ENCODE measurements around the gene CDK3.
"Not testable (repeated sequence)": the region's sequence is repeated elsewhere in the genome, so short reads cannot be mapped to it uniquely, and the experiment has no call there.

CDK3 gene

DNA sequence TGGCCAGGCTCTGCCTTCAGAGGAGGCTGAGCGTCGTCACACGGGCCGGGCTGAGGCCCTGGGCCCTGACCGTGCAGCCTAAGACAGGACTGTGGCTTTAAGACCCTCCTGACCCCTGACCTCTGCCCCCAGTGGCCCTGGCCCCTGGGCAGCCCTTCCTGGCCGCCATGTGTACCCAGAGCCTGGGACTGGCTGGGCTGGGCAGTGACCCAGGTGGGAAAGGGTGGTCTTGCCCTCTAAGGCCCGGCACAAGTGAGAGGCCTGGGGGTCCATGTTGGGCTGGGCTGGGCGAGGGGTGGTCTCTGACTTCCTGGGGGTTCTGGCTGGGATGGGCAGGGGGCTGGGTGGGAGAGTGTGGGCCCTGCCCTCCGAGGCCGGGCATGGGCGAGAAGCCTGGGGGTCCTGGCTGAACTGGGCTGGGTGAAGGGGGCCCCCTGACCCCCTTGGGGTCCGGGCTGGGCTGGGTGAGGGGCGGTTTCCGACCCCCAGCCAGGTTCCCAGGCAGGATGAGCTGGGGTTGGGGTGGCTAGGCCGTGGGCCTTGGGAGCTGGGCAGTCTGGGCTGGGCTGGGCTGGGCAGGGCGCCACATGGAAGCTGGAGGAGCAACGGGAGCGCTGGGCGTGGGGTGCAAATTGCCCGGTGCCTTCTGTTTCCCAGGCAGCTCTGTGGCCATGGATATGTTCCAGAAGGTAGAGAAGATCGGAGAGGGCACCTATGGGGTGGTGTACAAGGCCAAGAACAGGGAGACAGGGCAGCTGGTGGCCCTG, at the start of gene CDK3:
TSS of gene CDK3 (plus strand) at position 101 of the 767 bp plus-strand sequence. CDS start at position 672, 571 bp downstream.
- H3K9me3 Mint-ChIP-seq = no peaks in the 10 kb centered on the region
- no peaks in the 10 kb centered on the region for H3K27me3 Mint-ChIP-seq
- H3K4me1 Mint-ChIP-seq = peaks cover 16% of the 10 kb centered on the region
- H3K4me3 Mint-ChIP-seq = no peak within 1 kb of the TSS
- no peak for DNase-seq
- CTCF ChIA-PET = interaction anchor here (0.7 to 8.5 kb wide), 15 partner anchors 9 to 298 kb away, joined by 3 to 87 read pairs (median 4); partner anchors contain the start of gene MRPL38
- H3K36me3 Mint-ChIP-seq = no peaks in the 10 kb centered on the region
- no peak within 1 kb of the TSS for H3K27ac Mint-ChIP-seq

GRCh38 chr17:75950855-75951554, 49.6 kb upstream of the CDK3 start:
- CTCF ChIA-PET = interaction anchor here (1.0 to 1.1 kb wide), 2 partner anchors 55 to 63 kb away, joined by 3 read pairs; no protein-coding TSS in a partner anchor
- no peak overlapping the region for H3K4me3 Mint-ChIP-seq
- H3K36me3 Mint-ChIP-seq = peaks cover 42% of the 10 kb centered on the region
- peak overlapping the region; percentile 30 for H3K27ac Mint-ChIP-seq
- no peaks in the 10 kb centered on the region for H3K9me3 Mint-ChIP-seq
- DNase-seq = no peak
- no peaks in the 10 kb centered on the region for H3K27me3 Mint-ChIP-seq
- H3K4me1 Mint-ChIP-seq = peaks cover 16% of the 10 kb centered on the region

DNA sequence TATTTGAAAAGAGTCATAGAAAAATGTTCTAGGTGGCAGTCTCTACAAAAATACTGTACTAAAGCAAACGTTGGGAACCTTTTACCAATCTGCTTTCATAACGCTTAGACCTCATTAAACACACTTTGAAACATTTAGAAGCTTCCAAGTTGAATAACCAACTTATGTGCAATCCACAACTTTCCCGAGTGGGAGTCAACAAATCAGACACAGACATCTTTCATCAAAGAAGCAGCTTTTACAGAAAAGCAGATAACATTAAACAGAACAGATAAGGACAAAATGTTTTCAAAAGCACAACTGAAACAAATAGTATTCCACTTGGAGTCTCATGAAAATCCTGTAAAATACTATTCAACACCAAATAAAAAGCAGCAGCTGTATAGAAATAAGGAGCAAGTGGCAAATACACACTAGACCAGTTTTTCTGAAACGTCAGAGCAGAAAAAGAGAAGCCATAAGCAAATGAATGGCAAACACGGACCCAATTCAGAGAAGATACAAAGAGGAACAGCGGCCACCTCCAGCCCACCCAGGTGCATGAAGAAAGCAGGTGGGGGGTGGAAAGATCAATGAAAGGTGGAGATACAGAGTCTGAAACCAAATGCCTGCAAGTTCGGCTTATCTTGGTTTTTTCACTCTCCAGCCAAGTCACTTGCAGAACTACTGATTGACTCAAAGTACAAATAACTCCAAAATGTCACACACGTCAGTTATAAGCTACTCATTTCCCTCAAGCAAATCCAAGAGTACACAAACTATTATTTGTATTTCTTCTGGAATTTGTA, 41.4 kb upstream of the CDK3 start:
- DNase-seq = no peak
- H3K27me3 Mint-ChIP-seq = no peaks in the 10 kb centered on the region
- no peak overlapping the region for H3K4me3 Mint-ChIP-seq
- H3K27ac Mint-ChIP-seq = no peak overlapping the region
- H3K4me1 Mint-ChIP-seq = peaks cover 3% of the 10 kb centered on the region
- H3K9me3 Mint-ChIP-seq = no peaks in the 10 kb centered on the region
- CTCF ChIA-PET = interaction anchor here (1.4 kb wide), 1 partner anchor 55 kb away, joined by 3 read pairs; no protein-coding TSS in a partner anchor
- peaks cover 15% of the 10 kb centered on the region for H3K36me3 Mint-ChIP-seq

GRCh38 chr17:75959839-75960511, 40.7 kb upstream of the CDK3 start:
- CTCF ChIA-PET = no interaction called here
- Mint-ChIP-seq H3K4me3 (no peak overlapping the region), H3K36me3 (peaks cover 15% of the 10 kb centered on the region), H3K27ac (no peak overlapping the region), H3K4me1 (peaks cover 3% of the 10 kb centered on the region), H3K27me3 (no peaks in the 10 kb centered on the region), H3K9me3 (no peaks in the 10 kb centered on the region)
- DNase-seq = no peak

DNA sequence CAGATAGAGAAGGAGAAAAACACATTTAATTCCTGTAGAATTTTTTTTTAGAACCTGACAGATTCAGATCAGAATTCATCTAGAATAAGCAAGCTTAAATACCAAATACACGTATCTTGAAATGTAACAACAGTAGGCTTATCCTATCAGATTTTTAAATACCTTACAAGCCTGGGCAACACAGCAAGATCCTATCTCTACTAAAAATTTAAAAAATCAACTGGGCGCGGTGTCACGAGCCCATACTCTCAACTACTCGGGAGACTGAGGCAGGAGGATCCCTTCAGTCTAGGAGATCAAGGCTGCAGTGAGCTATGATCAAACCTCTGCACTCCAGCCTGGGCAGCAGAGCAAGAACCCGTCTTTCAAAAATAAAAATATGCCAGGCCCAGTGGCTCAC, 35.2 kb upstream of the CDK3 start:
- Mint-ChIP-seq H3K27me3 (no peaks in the 10 kb centered on the region), H3K9me3 (no peaks in the 10 kb centered on the region), H3K27ac (no peak overlapping the region), H3K4me3 (no peak overlapping the region), H3K4me1 (peaks cover 5% of the 10 kb centered on the region), H3K36me3 (peaks cover 6% of the 10 kb centered on the region)
- no peak for DNase-seq
- CTCF ChIA-PET = interaction anchor here (1.0 to 1.8 kb wide), 2 partner anchors 30 to 38 kb away, joined by 3 to 4 read pairs; no protein-coding TSS in a partner anchor

DNA sequence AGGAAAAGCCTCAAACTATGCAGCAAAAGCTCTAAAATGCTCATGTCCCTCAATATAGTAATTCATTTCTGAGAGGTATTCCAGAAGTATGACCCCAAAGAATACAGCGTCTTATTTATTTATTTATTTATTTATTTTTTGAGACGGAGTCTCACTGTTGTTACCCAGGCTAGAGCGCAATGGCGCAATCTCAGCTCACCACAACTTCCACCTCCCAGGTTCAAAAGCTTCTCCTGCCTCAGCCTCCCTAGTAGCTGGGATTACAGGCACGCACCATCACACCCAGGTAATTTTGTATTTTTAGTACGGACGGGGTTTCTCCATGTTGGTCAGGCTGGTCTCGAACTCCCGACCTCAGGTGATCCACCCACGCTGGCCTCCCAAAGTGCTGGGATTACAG, 31.6 kb upstream of the CDK3 start:
- DNase-seq, H3K4me1 Mint-ChIP-seq, H3K9me3 Mint-ChIP-seq, H3K27ac Mint-ChIP-seq, H3K4me3 Mint-ChIP-seq, H3K27me3 Mint-ChIP-seq: not testable (repeated sequence)
- CTCF ChIA-PET = interaction anchor here (0.9 to 1.0 kb wide), 2 partner anchors 39 to 42 kb away, joined by 3 to 4 read pairs; no protein-coding TSS in a partner anchor
- peaks cover 16% of the 10 kb centered on the region for H3K36me3 Mint-ChIP-seq

- no peak overlapping the region for H3K27ac Mint-ChIP-seq
- H3K36me3 Mint-ChIP-seq = peaks cover 18% of the 10 kb centered on the region
- no peak overlapping the region for H3K4me3 Mint-ChIP-seq
- H3K9me3 Mint-ChIP-seq = no peaks in the 10 kb centered on the region
- CTCF ChIA-PET = interaction anchor here (0.9 kb wide), 1 partner anchor 43 kb away, joined by 4 read pairs; no protein-coding TSS in a partner anchor
- no peaks in the 10 kb centered on the region for H3K27me3 Mint-ChIP-seq
- H3K4me1 Mint-ChIP-seq = peaks cover 2% of the 10 kb centered on the region
- DNase-seq = no peak
These were observed 30.6 kb upstream of the CDK3 start for GRCh38 chr17:75970011-75970523.

DNA sequence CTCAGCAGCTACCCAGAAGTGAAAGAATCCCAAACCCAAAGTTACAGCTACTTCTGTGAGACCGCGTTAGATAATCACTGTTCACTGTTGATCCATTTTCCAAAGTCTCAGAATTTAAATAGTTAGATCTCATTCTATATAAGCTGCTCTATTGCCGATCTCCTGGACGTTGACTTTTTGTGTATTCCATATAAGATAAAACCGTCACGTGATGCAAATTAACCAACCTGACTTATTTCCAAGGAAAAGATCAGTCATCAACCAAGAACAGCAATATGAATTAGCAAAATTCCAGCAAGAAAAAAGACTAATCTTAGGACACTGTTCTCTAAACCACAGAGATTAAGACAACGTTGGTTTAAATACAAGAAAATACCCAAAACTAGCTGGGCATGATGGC, 30.0 kb upstream of the CDK3 start:
- CTCF ChIA-PET = no interaction called here
- Mint-ChIP-seq H3K36me3 (peaks cover 18% of the 10 kb centered on the region), H3K27me3 (no peaks in the 10 kb centered on the region), H3K4me1 (peaks cover 5% of the 10 kb centered on the region), H3K4me3 (no peak overlapping the region), H3K27ac (no peak overlapping the region), H3K9me3 (no peaks in the 10 kb centered on the region)
- DNase-seq = no peak

GRCh38 chr17:75975187-75975586, 25.5 kb upstream of the CDK3 start:
- Mint-ChIP-seq H3K4me1 (peaks cover 35% of the 10 kb centered on the region), H3K36me3 (peaks cover 21% of the 10 kb centered on the region)
- H3K27ac Mint-ChIP-seq, H3K4me3 Mint-ChIP-seq, H3K27me3 Mint-ChIP-seq, DNase-seq, CTCF ChIA-PET, H3K9me3 Mint-ChIP-seq: not testable (repeated sequence)

DNA sequence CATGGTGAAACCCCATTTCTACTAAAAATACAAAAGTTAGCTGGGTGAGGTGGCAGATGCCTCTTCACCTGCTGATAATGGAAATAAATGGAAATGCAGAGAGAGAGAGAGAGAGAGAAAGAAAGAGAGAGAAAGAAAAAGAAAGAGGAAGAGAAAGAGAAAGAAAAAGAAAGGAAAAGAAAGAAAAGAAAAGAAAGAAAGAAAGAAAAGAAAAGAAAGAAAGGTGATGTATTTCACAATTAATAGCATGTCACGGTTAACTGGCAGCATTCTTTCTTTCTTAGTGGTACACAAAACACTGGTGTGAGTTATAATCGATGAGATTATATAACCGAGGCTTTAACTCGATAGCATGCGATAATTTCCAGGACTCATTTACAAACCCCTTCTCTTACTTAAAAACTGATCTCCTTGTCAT, 24.9 kb upstream of the CDK3 start:
- no peak overlapping the region for H3K4me3 Mint-ChIP-seq
- DNase-seq = no peak

GRCh38 chr17:75976175-75976848, 24.3 kb upstream of the CDK3 start:
- Mint-ChIP-seq H3K36me3 (peaks cover 20% of the 10 kb centered on the region), H3K27me3 (no peaks in the 10 kb centered on the region), H3K27ac (no peak overlapping the region), H3K9me3 (no peaks in the 10 kb centered on the region), H3K4me1 (peaks cover 44% of the 10 kb centered on the region), H3K4me3 (no peak overlapping the region)
- DNase-seq = no peak
- CTCF ChIA-PET = interaction anchor here (0.6 kb wide), 1 partner anchor 424 kb away, joined by 3 read pairs; no protein-coding TSS in a partner anchor

More for the DNA sequence above, 24.9 kb upstream of the CDK3 start:
- H3K27me3 Mint-ChIP-seq = no peaks in the 10 kb centered on the region
- H3K9me3 Mint-ChIP-seq = no peaks in the 10 kb centered on the region
- H3K4me1 Mint-ChIP-seq = peaks cover 41% of the 10 kb centered on the region
- H3K27ac Mint-ChIP-seq = no peak overlapping the region
- CTCF ChIA-PET = no interaction called here
- peaks cover 21% of the 10 kb centered on the region for H3K36me3 Mint-ChIP-seq

DNA sequence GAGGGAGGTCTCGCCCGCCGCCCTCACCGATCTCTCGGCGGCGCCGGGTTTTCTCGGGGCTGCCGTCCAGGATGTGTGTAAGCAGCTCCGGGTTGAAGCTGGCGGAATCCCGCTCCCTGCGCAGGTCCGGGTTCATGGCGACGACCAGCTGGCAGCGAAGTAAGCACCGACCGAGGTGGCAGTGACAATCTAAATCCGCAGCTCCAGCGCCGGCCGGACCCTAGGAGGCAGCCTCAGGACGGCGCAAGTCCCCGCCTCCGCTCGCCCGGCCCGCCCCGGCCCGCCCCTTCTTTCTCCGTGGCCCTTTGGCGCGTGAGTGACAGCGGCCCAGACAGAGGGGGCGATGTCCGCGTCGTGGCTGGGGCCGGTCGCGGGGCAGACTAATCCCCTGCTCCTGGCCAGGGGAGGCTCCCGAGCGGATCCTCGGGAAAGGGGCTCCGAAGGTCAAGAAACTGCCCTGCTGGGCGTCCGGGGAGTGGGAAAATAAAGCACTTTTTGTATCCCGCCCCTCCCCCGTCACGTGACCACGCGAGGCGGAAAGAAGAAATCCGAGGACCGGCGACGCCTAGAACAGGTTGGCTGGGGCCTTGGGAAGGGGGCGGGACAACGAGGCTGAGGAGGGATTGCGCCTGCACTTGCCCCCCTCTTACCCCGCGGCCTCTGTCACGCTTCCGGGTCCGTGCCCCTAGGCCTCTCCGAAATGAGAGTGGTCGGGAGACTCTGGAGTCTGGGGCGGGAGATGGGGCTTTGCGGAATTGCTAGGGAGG, 21.5 kb upstream of the CDK3 start, which contains the start of the genes ACOX1 and TEN1:
TSS of gene ACOX1 (minus strand) at position 229 of the 767 bp plus-strand sequence. CDS start at position 136, 93 bp downstream.
TSS of gene TEN1 (plus strand) at position 303 of the 767 bp plus-strand sequence. CDS start 6,953 bp downstream, outside the sequence.
- peak; percentile 99 for DNase-seq
- Mint-ChIP-seq H3K4me3 (peak within 1 kb of the TSS; percentile 97), H3K36me3 (peaks cover 9% of the 10 kb centered on the region), H3K27ac (peak within 1 kb of the TSS; percentile 100), H3K27me3 (no peaks in the 10 kb centered on the region), H3K9me3 (no peaks in the 10 kb centered on the region), H3K4me1 (peaks cover 44% of the 10 kb centered on the region)
- CTCF ChIA-PET = interaction anchor here (1.2 kb wide), 1 partner anchor 26 kb away, joined by 6 read pairs; no protein-coding TSS in a partner anchor

All from activated naive CD4-positive, alpha-beta T cell treated with anti-CD3 and anti-CD28 coated beads, Interleukin-2, amount 10 ng/mL, durations not matched to agents 7 days and 5 days (primary cell).